T47D (cell line): ENCODE results near the gene DCP1B.

Experiments used
- DNase-seq, 2 experiments: peaks; one replicate each; pipeline versions ENCODE4 v3.0.0 to v3.0.0-alpha.2; 2011 to 2012; ENCODE audit warnings: low read depth in 1 of 2, low spot score in 1 of 2
- JUND ChIP-seq: IDR thresholded peaks from 2 replicates; pipeline ENCODE4 v1.6.1; 2012; ENCODE audit warnings: low read depth
- in situ Hi-C: cut with HindIII; loops from 2 replicates; pipeline ENCODE4 v1.10.0; 2016; ENCODE audit warnings: low sequenced_read_pairs, low pct_unique_long_range_greater_than_20kb

Gene DCP1B

GRCh38 chr12:1924996-1925683 is 79.1 kb downstream of the DCP1B start:
- TF ChIP-seq JUND = no peak
- DNase-seq = no peak
- in situ Hi-C loops = no loop called here

GRCh38 chr12:1922985-1923384 is 81.3 kb downstream of the DCP1B start:
- no peak for TF ChIP-seq JUND
- DNase-seq = no peak
- in situ Hi-C loops = no loop called here

DNA sequence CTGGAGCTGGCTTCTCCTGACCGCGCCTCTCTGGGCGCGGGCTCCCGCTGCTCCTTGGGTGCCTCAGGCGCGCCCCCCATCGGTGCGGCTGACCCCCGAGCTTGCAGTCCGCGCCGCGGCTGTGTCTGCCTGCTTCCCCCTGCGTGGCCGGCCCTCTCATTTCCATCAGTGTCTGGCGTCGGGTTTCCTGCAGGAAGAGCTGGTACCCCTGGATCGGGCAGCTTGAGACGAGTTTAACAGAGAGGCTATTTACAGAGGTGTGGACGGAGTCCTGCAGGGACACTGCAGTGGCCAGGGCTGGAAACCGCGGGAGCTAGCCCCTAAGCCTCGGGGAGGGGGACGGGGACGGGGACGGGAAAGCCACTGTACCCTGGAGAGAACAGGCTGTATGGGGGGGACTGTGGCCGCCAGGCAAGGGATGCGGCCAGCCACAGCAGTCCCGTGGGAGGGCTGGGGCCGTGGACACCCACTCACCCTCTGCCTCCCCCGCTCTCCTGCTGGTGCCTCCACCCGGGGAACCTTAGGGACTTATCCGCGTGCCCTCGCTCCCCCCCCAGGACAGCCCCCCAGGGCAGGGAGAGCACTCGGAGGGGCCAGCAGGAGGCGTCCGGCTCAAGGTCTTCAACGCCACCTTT is 82.1 kb downstream of the DCP1B start:
- TF ChIP-seq JUND = no peak
- no peak for DNase-seq
- in situ Hi-C loops = no loop called here

- TF ChIP-seq JUND = no peak
- in situ Hi-C loops = no loop called here
- DNase-seq = no peak
Observed at GRCh38 chr12:1920971-1921370, 83.3 kb downstream of the DCP1B start.

DNA sequence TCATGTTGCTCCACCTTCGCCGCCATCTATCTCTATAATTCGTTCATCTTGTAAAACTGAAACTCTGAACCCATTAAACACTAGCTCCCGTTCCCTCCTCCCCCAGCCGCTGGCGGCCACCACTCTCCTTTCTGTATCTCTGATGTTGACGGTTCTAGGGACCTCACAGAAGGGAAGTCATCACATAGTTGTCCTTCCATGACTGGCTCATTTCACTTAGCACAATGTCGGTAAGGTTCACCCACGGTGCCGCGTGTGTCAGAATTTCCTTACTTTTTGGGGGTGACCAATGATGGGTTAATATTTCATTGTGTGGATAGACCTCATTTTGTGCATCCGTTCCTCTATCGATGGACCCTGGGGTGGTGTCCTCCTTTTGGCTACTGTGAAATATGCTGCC is 83.8 kb downstream of the DCP1B start:
- no peak for TF ChIP-seq JUND
- in situ Hi-C loops = no loop called here
- no peak for DNase-seq

- no peak for TF ChIP-seq JUND
- in situ Hi-C loops = no loop called here
- DNase-seq = no peak
Observed at GRCh38 chr12:1919763-1920162, 84.5 kb downstream of the DCP1B start.

GRCh38 chr12:1919284-1919683 is 85.0 kb downstream of the DCP1B start:
- no peak for DNase-seq
- TF ChIP-seq JUND = no peak

GRCh38 chr12:1918884-1919236 is 85.4 kb downstream of the DCP1B start:
- in situ Hi-C loops = no loop called here
- TF ChIP-seq JUND = no peak
- DNase-seq = no peak

More at GRCh38 chr12:1919284-1919683, 85.0 kb downstream of the DCP1B start:
- in situ Hi-C loops = no loop called here

DNA sequence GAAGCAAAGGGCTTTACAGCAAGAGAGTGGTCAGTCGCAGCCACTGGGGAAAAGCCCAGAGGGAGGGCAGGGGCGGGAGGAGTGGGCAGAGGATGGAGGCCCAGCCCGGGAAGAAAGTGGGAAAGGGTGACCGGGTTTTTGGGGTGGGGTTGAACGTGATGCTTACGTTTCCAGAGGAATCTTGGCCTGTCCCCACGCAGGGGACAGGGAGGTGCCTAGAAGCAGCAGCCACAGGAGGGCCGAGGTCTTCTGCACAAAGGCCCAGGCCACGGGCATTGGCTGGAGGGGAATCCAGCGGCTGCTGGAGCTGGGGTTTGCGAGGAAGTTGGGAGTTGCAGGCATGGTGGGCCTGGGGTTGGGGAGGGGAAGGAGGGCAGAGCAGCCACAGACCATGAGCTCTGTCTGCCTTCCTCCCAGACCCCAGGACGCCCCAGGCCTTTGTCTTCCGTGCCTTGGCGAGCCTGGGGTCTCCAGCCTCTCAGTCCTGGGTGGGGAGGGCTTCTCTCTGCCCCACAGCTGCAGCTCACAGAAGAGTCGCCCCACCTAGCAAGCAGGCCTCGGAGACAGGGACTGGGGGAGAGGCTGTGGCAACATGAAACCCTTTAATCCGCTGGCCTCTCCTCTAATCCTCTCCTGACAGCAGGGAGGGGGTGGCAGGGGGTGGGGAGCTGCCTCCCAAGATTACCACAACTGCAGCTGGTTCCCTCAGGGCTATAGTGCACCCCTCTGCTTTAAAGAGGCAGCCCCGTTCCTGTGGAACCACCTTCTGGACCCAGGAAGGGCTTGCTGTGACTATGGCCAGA is 86.0 kb downstream of the DCP1B start, which contains the start of gene CACNA2D4:
Gene CACNA2D4 (minus strand): TSS at position 572 of the 803 bp plus-strand sequence. CDS start 179 bp downstream, at position 393.
- DNase-seq = no peak
- in situ Hi-C loops = no loop called here
- no peak for TF ChIP-seq JUND

DNA sequence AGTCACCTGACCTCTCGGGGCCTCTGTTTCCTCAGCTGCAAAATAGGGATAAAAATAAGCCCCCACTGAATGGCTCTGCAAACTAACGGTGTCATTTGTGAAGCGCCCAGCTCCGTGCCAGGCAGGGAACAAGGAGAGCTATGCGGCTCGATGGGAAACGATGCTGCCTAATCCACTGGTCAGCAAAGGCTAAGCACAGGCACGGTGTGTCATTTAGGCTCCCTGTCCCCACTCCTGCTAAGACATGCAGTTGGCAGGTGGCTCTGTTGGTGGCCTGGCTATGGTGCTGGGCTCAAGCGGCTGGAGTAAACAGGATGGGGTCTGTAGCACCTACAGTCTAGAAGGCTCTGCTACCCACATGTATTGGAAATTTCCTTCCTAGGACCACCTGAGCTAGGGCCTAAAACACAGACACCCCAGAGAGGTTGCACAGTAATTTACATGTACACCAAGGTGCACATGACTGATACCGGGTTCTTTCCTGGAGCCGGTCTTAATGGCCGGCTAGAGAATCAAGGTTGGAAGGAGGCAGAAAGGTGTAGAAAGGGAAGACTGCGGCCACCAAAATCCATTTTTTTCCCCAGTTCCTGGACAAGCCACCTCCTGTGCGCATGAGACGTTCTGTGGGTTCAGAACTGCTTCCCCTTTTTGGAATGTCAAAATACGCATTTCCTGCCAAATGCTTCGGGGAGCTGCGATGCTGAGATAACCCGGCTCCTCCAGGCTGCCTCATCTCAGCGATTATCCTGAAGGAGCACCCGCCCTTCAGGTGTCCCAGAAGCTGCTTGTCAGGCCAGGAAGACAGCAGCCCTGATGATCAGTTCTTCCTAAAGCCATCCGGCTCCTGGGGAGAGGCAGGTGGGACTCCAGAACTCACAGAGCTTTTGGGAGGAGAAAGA is 86.8 kb downstream of the DCP1B start:
- in situ Hi-C loops = no loop called here
- TF ChIP-seq JUND = no peak
- DNase-seq = no peak

DNA sequence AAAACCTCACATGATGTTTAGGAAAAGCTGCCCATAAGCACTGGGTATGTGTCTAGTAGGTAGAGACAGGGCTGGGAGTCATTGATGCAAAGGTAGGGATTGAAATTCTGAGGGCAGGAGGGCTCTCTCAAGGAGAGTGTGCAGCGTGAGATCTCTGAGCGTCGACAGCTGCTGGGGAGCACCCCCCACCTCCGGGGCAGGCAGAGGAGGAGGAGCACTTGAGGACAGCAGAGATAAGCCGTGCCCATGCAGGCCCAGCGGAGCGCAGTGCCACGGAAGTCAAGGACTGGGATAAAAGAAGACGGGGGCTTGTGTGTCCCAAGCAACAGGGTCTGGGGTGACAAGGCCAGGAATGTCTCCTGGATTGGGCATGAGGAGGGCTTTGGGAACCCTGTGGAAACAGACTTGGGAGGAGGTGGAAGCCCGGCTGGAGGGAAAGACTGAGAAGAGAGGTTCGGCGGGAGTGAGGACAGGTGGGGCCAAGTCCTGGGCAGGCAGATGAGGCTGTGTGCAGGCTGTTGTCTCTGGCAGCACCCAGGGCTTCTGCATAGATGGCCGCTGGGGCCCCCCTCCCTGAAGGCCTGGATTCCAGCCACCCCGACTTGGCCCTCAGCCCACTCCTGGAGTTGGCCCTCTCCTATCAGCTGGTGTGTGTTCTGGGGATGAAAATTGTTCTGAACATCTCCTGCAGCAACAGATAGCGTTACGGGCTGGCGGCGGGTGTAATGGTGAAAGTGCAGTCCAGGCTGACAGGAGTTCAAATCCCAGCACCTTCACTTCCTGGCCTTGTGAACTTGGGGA is 87.7 kb downstream of the DCP1B start:
- TF ChIP-seq JUND = no peak
- DNase-seq = no peak
- in situ Hi-C loops = no loop called here
